Neutrophil (primary cell): ENCODE results near the gene TBC1D19.

Source experiments
- H3K27ac ChIP-seq: fragments of 200-600 bp; sonication (generic); 2 replicates; pipeline ENCODE4 v1.5.1; 2016; ENCODE audit warnings: mild to moderate bottlenecking, moderate library complexity
- H3K27me3 ChIP-seq: fragments of 200-600 bp; sonication (generic); 2 replicates; pipeline ENCODE4 v1.6.0; 2016; ENCODE audit warnings: mild to moderate bottlenecking
- H3K36me3 ChIP-seq: fragments of 200-600 bp; sonication (generic); 2 replicates; pipeline ENCODE4 v1.5.1; 2017
- H3K4me1 ChIP-seq, 2 experiments: fragments of 200-600 bp in 1 of 2; sonication (generic) in 1 of 2; 1 replicate in 1 of 2; 2 replicates in 1 of 2; pipeline versions ENCODE4 v1.5.1 to v1.6.1; 2013 to 2016; ENCODE audit warnings: low read depth in 1 of 2, low read length in 1 of 2, mild to moderate bottlenecking in 1 of 2, moderate library complexity in 1 of 2; ENCODE audit not compliant: control insufficient read depth in 1 of 2, insufficient read depth in 1 of 2
- H3K4me3 ChIP-seq, 2 experiments: fragments of 200-600 bp in 1 of 2; sonication (generic) in 1 of 2; 1 replicate in 1 of 2; 2 replicates in 1 of 2; pipeline ENCODE4 v1.5.1; 2013 to 2016; ENCODE audit warnings: low read depth in 1 of 2, low read length in 1 of 2, mild to moderate bottlenecking in 1 of 2, moderate library complexity in 1 of 2
- H3K9me3 ChIP-seq: fragments of 200-600 bp; sonication (generic); 2 replicates; pipeline ENCODE4 v1.5.1; 2016
- CTCF ChIP-seq: fragments of 200-600 bp; sonication (generic); IDR thresholded peaks from 2 replicates; pipeline ENCODE4 v1.5.1; 2016; ENCODE audit warnings: antibody characterized with exemption

The TBC1D19 gene

GRCh38 chr4:26611885-26612284 lies 28.0 kb downstream of the TBC1D19 start:
- no peak overlapping the region for H3K27ac ChIP-seq
- no peak for TF ChIP-seq CTCF
- H3K4me1 ChIP-seq: peaks cover 0 to 6% of the 10 kb centered on the region in 2 experiments
- H3K4me3 ChIP-seq: no peak overlapping the region
- no peaks in the 10 kb centered on the region for H3K9me3 ChIP-seq
- no peaks in the 10 kb centered on the region for H3K27me3 ChIP-seq
- H3K36me3 ChIP-seq: no peaks in the 10 kb centered on the region

GRCh38 chr4:26613237-26613636 lies 29.4 kb downstream of the TBC1D19 start:
- Histone ChIP-seq H3K27ac (no peak overlapping the region), H3K27me3 (no peaks in the 10 kb centered on the region), H3K4me3 (no peak overlapping the region), H3K36me3 (no peaks in the 10 kb centered on the region), H3K9me3 (no peaks in the 10 kb centered on the region), H3K4me1 (peaks cover 0 to 6% of the 10 kb centered on the region in 2 experiments)
- TF ChIP-seq CTCF: no peak

GRCh38 chr4:26613735-26614134 lies 29.9 kb downstream of the TBC1D19 start:
- H3K9me3 ChIP-seq: no peaks in the 10 kb centered on the region
- peaks cover 0 to 6% of the 10 kb centered on the region in 2 experiments for H3K4me1 ChIP-seq
- no peaks in the 10 kb centered on the region for H3K27me3 ChIP-seq
- no peak overlapping the region for H3K27ac ChIP-seq
- no peak for TF ChIP-seq CTCF
- no peaks in the 10 kb centered on the region for H3K36me3 ChIP-seq
- H3K4me3 ChIP-seq: no peak overlapping the region

GRCh38 chr4:26619784-26620183 lies 35.9 kb downstream of the TBC1D19 start:
- Histone ChIP-seq H3K4me3 (no peak overlapping the region), H3K27ac (no peak overlapping the region), H3K27me3 (no peaks in the 10 kb centered on the region), H3K9me3 (no peaks in the 10 kb centered on the region), H3K4me1 (no peaks in the 10 kb centered on the region), H3K36me3 (no peaks in the 10 kb centered on the region)
- no peak for TF ChIP-seq CTCF

GRCh38 chr4:26621366-26621765 lies 37.5 kb downstream of the TBC1D19 start:
- H3K4me1 ChIP-seq: no peaks in the 10 kb centered on the region
- H3K36me3 ChIP-seq: no peaks in the 10 kb centered on the region

More at GRCh38 chr4:26621366-26621765, 37.5 kb downstream of the TBC1D19 start:
- H3K4me3 ChIP-seq: no peak overlapping the region
- H3K9me3 ChIP-seq: no peaks in the 10 kb centered on the region
- H3K27me3 ChIP-seq: no peaks in the 10 kb centered on the region
- no peak overlapping the region for H3K27ac ChIP-seq
- no peak for TF ChIP-seq CTCF
